GM23338 (cell line): ENCODE data around the gene CTNS.

Experiments used
- CREB1 ChIP-seq: fragments of 250-450 bp; sonication (Bioruptor Pico); IDR thresholded peaks from 2 replicates; pipeline ENCODE4 v1.5.0; 2020; ENCODE audit warnings: low read depth, mild to moderate bottlenecking, moderate library complexity
- CTCF ChIP-seq, 2 experiments: fragments of 200-600 bp in 1 of 2; sonication (generic) in 1 of 2; conservative IDR thresholded peaks; 2 replicates each; pipeline versions ENCODE4 v1.5.1 to v1.6.1; 2016 to 2017; ENCODE audit warnings: antibody characterized with exemption in 2 of 2, low read depth in 2 of 2, mild to moderate bottlenecking in 2 of 2, moderate library complexity in 1 of 2
- EZH2 ChIP-seq: fragments of 200-600 bp; sonication (generic); IDR thresholded peaks from one replicate; pipeline ENCODE4 v1.8.0; 2017; ENCODE audit warnings: antibody characterized with exemption, mild to moderate bottlenecking, low read depth; ENCODE audit not compliant: unreplicated experiment
- EZH2phosphoT487 ChIP-seq: fragments of 200-600 bp; sonication (generic); IDR thresholded peaks from one replicate; pipeline ENCODE4 v1.8.1; 2018; ENCODE audit warnings: antibody characterized with exemption; ENCODE audit not compliant: unreplicated experiment
- JUNB ChIP-seq: IDR thresholded peaks from one replicate; pipeline ENCODE4 v1.6.1; 2016; ENCODE audit warnings: antibody characterized with exemption; ENCODE audit not compliant: unreplicated experiment
- NANOG ChIP-seq: IDR thresholded peaks from 2 replicates; pipeline ENCODE4 v1.6.1; 2016; ENCODE audit warnings: antibody characterized with exemption, borderline replicate concordance
- POLR2AphosphoS5 ChIP-seq: IDR thresholded peaks from 2 replicates; pipeline ENCODE4 v1.6.1; 2016; ENCODE audit warnings: antibody characterized with exemption, low read depth
- ZNF114 ChIP-seq: fragments of 250-450 bp; sonication (Bioruptor Pico); IDR thresholded peaks from 2 replicates; pipeline ENCODE4 v1.5.0; 2020; ENCODE audit warnings: mild to moderate bottlenecking, moderate library complexity
- ZNF331 ChIP-seq: fragments of 250-450 bp; sonication (Bioruptor Pico); IDR thresholded peaks from 2 replicates; pipeline ENCODE4 v1.5.0; 2020; ENCODE audit warnings: low read depth, mild to moderate bottlenecking, moderate library complexity
- ZNF462 ChIP-seq: fragments of 250-450 bp; sonication (Bioruptor Pico); IDR thresholded peaks from 2 replicates; pipeline ENCODE4 v1.5.0; 2020; ENCODE audit warnings: mild to moderate bottlenecking, moderate library complexity
- TF ChIP-seq, protein P1 (sequence below): IDR thresholded peaks from one replicate; pipeline ENCODE4 v1.6.1; 2018; ENCODE audit warnings: antibody characterized with exemption; ENCODE audit not compliant: unreplicated experiment

- TF ChIP-seq CTCF (conservative IDR thresholded peaks at IDR 0.05; ENCODE audit: low read depth in 2 of 2): no peak
- TF ChIP-seq POLR2AphosphoS5: no peak
- no peak for TF ChIP-seq EZH2
- no peak for TF ChIP-seq ZNF331 (CRISPR knock-in tag)
- TF ChIP-seq, protein P1, sequence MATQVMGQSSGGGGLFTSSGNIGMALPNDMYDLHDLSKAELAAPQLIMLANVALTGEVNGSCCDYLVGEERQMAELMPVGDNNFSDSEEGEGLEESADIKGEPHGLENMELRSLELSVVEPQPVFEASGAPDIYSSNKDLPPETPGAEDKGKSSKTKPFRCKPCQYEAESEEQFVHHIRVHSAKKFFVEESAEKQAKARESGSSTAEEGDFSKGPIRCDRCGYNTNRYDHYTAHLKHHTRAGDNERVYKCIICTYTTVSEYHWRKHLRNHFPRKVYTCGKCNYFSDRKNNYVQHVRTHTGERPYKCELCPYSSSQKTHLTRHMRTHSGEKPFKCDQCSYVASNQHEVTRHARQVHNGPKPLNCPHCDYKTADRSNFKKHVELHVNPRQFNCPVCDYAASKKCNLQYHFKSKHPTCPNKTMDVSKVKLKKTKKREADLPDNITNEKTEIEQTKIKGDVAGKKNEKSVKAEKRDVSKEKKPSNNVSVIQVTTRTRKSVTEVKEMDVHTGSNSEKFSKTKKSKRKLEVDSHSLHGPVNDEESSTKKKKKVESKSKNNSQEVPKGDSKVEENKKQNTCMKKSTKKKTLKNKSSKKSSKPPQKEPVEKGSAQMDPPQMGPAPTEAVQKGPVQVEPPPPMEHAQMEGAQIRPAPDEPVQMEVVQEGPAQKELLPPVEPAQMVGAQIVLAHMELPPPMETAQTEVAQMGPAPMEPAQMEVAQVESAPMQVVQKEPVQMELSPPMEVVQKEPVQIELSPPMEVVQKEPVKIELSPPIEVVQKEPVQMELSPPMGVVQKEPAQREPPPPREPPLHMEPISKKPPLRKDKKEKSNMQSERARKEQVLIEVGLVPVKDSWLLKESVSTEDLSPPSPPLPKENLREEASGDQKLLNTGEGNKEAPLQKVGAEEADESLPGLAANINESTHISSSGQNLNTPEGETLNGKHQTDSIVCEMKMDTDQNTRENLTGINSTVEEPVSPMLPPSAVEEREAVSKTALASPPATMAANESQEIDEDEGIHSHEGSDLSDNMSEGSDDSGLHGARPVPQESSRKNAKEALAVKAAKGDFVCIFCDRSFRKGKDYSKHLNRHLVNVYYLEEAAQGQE: no peak
- TF ChIP-seq EZH2phosphoT487: no peak
- TF ChIP-seq ZNF462 (CRISPR knock-in tag): no peak
- no peak for TF ChIP-seq CREB1 (CRISPR knock-in tag)
- no peak for TF ChIP-seq NANOG
- TF ChIP-seq ZNF114 (CRISPR knock-in tag): no peak
- TF ChIP-seq JUNB: no peak
Measured at GRCh38 chr17:3647251-3647650, 10.7 kb downstream of the CTNS start.
